Glutamatergic neuron (in vitro differentiated cells): ENCODE results near the gene ADK. TPM values are rescaled to one million over a fixed set of nuclear protein-coding genes. Genes with fewer than 3 reads are reported as not detected.
A peak's percentile ranks its signal among the peaks of the same experiment; 100 is the strongest.

Experiments used
- DNase-seq: peaks from one replicate; pipeline ENCODE4 v3.0.0; 2022
- H3K27ac Mint-ChIP-seq: one replicate; pipeline ENCODE4 v1.8.0; 2020; ENCODE audit warnings: mild to moderate bottlenecking, mixed read lengths, inconsistent platforms; ENCODE audit not compliant: unreplicated experiment
- H3K27me3 Mint-ChIP-seq: one replicate; pipeline ENCODE4 v1.8.0; 2020; ENCODE audit warnings: mild to moderate bottlenecking, moderate library complexity, mixed read lengths, inconsistent platforms; ENCODE audit not compliant: unreplicated experiment
- H3K36me3 Mint-ChIP-seq: one replicate; pipeline ENCODE4 v1.8.0; 2020; ENCODE audit warnings: mild to moderate bottlenecking, mixed read lengths, inconsistent platforms; ENCODE audit not compliant: unreplicated experiment
- H3K4me1 Mint-ChIP-seq: one replicate; pipeline ENCODE4 v1.8.0; 2020; ENCODE audit warnings: mild to moderate bottlenecking, low read depth, mixed read lengths, inconsistent platforms; ENCODE audit not compliant: unreplicated experiment
- H3K4me3 Mint-ChIP-seq: one replicate; pipeline ENCODE4 v1.8.0; 2020; ENCODE audit warnings: mild to moderate bottlenecking, mixed read lengths, inconsistent platforms; ENCODE audit not compliant: unreplicated experiment
- H3K9me3 Mint-ChIP-seq: one replicate; pipeline ENCODE4 v1.8.0; 2020; ENCODE audit warnings: mild to moderate bottlenecking, moderate library complexity, mixed read lengths, inconsistent platforms; ENCODE audit not compliant: unreplicated experiment
- CTCF ChIP-seq: fragments of 200-600 bp; sonication (generic); IDR thresholded peaks from one replicate; pipeline ENCODE4 v1.5.0; 2021; ENCODE audit not compliant: partially characterized antibody, unreplicated experiment
- total RNA-seq: library from RNA; stranded (reverse); fragmentation: NEBNext Ultra II Directional; extraction: Animal tissue kit (Norgen Biotek cat#: 25700); gene quantifications from one replicate; pipeline ENCODE4 v1.2.1, GENCODE V29; 2021; ENCODE audit not compliant: unreplicated experiment

ADK gene
- total RNA-seq, 1 donor from 2014 or later = 16.4 TPM

- H3K27ac Mint-ChIP-seq = no peak overlapping the region
- peaks cover 3% of the 10 kb centered on the region for H3K27me3 Mint-ChIP-seq
- no peak overlapping the region for H3K4me3 Mint-ChIP-seq
- no peak for DNase-seq
- H3K4me1 Mint-ChIP-seq = no peaks in the 10 kb centered on the region
- no peaks in the 10 kb centered on the region for H3K36me3 Mint-ChIP-seq
- H3K9me3 Mint-ChIP-seq = no peaks in the 10 kb centered on the region
- TF ChIP-seq CTCF = no peak
These were observed 349.1 kb downstream of the ADK start for GRCh38 chr10:74500026-74500704.

GRCh38 chr10:74500816-74501215, 349.8 kb downstream of the ADK start:
- H3K9me3 Mint-ChIP-seq = no peaks in the 10 kb centered on the region
- no peak overlapping the region for H3K4me3 Mint-ChIP-seq
- no peak for DNase-seq
- H3K27ac Mint-ChIP-seq = no peak overlapping the region
- peaks cover 3% of the 10 kb centered on the region for H3K27me3 Mint-ChIP-seq
- TF ChIP-seq CTCF = no peak
- no peaks in the 10 kb centered on the region for H3K36me3 Mint-ChIP-seq
- no peaks in the 10 kb centered on the region for H3K4me1 Mint-ChIP-seq

GRCh38 chr10:74502963-74503608, 352.1 kb downstream of the ADK start:
- no peak for DNase-seq
- Mint-ChIP-seq H3K4me3 (no peak overlapping the region), H3K27ac (peak overlapping the region; percentile 1), H3K4me1 (no peaks in the 10 kb centered on the region), H3K9me3 (no peaks in the 10 kb centered on the region), H3K27me3 (peaks cover 3% of the 10 kb centered on the region), H3K36me3 (peaks cover 3% of the 10 kb centered on the region)
- TF ChIP-seq CTCF = no peak

- peaks cover 28% of the 10 kb centered on the region for H3K36me3 Mint-ChIP-seq
- TF ChIP-seq CTCF = no peak
- no peaks in the 10 kb centered on the region for H3K4me1 Mint-ChIP-seq
- peaks cover 6% of the 10 kb centered on the region for H3K9me3 Mint-ChIP-seq
- DNase-seq = no peak
- no peak overlapping the region for H3K27ac Mint-ChIP-seq
- peaks cover 4% of the 10 kb centered on the region for H3K27me3 Mint-ChIP-seq
- H3K4me3 Mint-ChIP-seq = no peak overlapping the region
These were observed 356.9 kb downstream of the ADK start for GRCh38 chr10:74507951-74508350.

GRCh38 chr10:74510594-74510993, 359.6 kb downstream of the ADK start:
- Mint-ChIP-seq H3K4me1 (no peaks in the 10 kb centered on the region), H3K9me3 (peaks cover 14% of the 10 kb centered on the region)

More at GRCh38 chr10:74510594-74510993, 359.6 kb downstream of the ADK start:
- H3K36me3 Mint-ChIP-seq = peaks cover 52% of the 10 kb centered on the region
- H3K4me3 Mint-ChIP-seq = no peak overlapping the region
- no peak for DNase-seq
- TF ChIP-seq CTCF = no peak
- H3K27me3 Mint-ChIP-seq = peaks cover 4% of the 10 kb centered on the region
- H3K27ac Mint-ChIP-seq = no peak overlapping the region
